GM19043 (cell line): ENCODE data around the gene FBXL19.
"Not testable (repeated sequence)": the region's sequence is repeated elsewhere in the genome, so short reads cannot be mapped to it uniquely, and the experiment has no call there.

ENCODE experiments used
- ATAC-seq: cut with Tn5 transposase; IDR thresholded peaks from one replicate; pipeline ENCODE4 v1.9.1; 2021; ENCODE audit warnings: low read depth; ENCODE audit not compliant: unreplicated experiment

FBXL19 gene, protein sequence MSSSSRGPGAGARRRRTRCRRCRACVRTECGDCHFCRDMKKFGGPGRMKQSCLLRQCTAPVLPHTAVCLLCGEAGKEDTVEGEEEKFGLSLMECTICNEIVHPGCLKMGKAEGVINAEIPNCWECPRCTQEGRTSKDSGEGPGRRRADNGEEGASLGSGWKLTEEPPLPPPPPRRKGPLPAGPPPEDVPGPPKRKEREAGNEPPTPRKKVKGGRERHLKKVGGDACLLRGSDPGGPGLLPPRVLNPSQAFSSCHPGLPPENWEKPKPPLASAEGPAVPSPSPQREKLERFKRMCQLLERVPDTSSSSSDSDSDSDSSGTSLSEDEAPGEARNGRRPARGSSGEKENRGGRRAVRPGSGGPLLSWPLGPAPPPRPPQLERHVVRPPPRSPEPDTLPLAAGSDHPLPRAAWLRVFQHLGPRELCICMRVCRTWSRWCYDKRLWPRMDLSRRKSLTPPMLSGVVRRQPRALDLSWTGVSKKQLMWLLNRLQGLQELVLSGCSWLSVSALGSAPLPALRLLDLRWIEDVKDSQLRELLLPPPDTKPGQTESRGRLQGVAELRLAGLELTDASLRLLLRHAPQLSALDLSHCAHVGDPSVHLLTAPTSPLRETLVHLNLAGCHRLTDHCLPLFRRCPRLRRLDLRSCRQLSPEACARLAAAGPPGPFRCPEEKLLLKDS

DNA sequence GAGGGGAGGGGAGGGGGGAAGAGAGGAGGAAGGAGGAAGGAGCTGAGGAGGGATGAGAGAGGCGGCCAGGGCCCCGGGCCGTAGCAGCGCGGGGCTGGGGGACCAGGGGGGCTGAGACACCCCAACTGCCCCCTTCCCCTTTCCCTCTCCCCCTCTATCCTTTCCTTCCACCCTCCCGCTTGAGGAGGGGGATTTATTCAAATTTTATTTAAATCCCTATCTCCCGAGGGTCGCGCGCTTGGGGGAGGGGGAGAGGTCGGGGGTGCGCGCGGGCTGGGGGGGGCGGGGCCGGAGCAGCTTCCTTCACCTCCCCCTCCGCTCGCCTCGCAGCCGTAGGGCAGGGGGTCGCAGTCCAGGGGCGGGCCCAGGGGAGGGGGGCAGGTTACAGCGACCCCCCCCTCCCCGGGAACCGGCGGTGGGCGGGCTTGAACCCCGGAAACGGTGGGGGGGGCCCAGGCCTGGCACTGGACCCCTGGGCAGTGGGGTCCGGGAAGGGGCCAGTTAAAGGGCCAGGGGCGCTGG lies at the start of gene FBXL19:
FBXL19 (plus strand) TSS at position 19 of the 522 bp plus-strand sequence. CDS start 2,183 bp downstream, outside the sequence.
- ATAC-seq, result no peak

DNA sequence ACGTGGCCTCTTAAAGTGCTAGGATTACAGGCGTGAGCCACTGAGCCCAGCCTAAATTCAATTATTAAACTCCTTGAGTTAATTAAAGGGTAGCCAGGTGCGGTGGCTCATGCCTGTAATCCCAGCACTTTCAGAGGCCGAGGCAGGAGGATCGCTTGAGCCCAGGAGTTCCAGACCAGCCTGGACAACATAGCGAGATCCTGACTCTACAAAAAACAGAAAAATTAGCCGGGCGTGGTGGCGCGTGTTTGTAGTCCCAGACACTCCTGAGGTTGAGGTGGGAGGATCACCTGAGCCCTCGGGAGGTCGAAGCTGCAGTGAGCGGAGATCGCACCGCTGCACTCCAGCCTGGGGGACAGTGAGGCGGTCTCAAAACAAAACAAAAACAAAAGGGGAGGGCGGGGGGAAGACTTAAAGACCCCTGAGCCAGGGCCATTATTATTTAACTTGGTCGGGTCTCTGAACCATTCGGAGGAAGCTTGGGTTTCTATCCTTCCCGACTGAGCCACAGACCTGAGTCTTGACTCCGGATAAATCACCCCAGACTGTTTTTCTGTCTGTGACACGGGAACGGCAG lies 49.0 kb upstream of the FBXL19 start:
- no peak for ATAC-seq

DNA sequence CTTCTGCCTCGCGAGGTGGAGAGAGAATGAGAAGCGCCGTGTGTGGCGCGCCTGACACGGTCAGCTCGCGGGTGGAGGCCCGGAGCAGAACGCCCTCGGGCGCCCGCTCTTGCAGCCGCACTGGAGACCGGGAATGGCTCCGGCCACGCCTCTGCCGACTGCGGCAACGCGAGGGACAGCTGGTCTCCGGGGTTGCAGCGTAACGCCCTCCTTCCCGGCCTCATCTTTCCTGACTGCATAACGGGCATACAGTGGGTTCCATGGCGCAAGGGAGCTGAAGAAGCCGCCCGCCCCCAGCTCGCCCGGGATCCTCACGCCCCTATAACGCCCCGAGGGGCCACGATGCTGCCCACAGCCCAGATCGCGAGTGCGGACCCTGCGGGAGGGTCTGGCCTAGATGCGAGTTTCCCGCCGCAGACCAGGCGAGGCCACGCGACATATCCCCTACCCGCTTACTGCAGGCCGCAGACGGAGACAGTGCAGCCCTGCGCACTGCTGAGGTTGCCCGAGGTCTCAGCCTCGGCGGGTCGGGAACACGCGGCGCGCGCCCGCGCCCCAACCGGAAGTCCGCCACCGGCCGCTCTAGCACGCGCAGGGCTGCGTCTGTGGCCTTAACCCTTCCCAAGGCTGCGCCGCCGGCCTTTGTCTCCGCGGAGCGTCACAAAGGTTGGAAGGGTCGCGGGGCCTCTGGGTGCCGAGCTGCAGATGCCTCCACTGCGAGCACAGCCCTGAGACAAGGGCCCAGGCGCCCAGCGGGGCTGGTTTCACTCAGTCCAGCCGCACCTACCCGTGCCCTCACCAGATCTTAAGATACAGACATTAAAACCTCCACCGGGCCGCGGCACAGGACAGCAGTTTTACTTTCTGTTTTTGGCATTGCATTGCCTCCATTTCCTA lies 48.3 kb upstream of the FBXL19 start:
- peak; percentile 62 for ATAC-seq

DNA sequence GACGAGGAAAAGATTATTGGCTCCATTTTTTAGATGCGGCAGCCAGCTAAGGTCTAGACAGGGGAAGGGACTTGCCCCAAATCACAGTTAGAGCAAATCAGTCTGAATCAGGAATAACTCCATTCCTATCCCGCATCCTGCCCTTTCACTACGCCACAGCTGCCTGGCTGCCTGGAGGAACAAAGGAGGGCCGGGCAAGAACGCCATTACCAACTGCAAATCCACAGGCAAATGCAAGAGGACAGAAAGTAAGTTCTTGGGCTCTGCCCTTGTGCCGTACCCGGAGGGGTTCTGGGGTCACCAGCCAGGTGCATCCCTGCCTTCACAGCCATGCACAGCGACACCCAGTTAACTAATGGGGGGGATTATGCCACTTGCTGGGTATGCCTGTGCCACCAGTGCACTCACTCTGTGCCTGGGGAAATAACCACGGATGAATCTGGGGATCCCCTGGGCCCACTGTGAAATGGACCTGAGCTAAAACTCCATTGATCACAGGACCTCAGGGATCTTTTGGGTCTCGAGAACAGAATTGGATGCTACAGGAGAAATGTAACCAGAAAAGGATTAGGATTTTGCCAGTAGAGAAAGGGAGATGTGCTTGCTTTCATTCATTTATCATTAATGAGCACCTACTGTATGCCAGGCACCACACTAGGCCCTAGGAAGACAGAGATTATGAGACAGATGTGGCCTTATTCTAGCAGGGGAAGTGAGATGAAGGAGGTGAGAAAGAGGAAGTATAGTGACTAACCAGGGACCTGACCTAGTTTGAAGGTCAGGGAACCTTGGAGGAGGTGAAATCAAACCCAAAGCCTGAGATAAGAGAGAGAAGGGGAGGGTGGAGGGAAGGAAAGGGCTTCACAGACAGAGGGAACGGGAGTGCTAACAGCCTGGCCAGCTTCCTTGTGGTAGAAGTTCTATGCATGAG lies 47.2 kb upstream of the FBXL19 start:
- ATAC-seq, result no peak

DNA sequence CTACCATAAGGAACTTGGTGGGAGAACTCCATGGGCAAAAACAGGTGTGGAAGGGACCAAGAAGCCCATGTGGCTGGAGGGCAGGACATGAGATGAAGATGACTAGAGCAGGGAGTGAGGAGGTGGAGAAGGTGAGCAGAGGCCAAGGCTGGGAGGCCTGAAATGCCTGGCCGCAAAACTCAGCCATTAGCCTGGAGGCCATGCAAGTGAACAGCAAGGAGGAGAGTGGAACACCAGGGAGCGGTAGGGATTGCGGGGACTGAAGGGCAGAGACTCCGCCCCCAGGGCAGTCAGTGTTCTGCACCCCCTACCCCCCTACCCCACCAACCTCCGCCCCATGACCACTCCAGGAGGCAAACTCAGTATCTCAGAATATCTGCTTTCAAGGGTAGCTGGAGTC lies 46.5 kb upstream of the FBXL19 start:
- ATAC-seq, result no peak

DNA sequence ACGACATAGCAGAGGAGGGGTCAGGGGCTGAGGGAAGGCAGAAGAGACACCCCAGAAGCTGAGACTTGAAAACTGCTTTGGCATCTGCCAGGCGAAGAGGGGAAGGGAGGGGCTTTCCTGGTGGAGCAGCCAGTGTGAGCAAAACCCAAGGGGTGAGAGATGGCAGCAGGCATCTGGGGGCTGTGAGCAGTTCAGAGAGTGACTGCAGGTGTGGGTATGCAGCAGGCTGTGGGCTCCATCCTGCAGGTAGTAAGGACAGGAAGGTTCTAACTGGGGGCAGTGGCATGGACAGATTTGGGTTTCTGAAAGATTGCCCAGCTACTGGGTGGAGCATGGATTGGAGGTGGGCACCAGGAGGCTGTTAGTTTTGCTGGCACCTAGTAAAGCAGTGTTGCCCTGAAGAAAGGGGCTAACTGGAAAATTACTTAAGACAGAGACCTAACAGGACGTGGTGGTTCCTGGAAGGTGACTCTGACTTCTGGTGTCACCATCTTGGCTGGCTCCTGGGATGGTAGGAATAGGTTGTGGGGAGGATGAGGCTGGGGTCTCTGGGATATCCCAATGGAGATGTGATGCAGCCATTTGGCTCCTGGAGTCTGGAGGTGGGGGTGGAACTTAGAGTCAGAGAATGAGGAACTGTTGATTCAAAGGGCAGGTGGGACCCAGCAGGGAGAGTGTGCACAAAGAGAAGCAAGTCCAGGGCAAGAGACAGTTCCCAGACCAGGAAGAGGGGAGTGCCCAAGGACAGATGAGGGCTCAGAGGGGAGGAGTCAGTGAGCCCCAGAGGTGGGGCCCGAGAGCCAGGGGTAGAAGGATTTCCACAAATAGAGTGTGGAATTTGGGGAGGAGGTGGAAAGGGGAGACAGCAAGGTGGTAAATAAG lies 40.7 kb upstream of the FBXL19 start:
- no peak for ATAC-seq

DNA sequence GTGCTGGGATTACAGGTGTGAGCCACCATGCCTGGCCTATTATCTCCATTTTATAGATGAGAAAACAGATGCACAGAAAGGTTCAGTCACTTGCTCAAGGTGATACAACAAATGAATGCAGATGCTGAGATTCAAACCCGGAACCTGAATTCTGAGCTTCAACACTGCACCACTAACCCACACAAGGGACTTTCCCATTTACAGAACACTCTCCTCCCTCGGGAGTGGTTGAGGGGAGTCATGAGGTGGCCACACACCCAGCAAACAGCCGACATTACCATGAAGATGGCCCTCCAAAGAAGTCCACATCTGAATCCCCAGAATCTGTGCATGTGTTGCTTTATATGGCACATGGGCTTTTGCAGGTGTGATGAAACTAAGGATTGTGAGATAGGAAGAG lies 38.6 kb upstream of the FBXL19 start:
- ATAC-seq, result no peak

DNA sequence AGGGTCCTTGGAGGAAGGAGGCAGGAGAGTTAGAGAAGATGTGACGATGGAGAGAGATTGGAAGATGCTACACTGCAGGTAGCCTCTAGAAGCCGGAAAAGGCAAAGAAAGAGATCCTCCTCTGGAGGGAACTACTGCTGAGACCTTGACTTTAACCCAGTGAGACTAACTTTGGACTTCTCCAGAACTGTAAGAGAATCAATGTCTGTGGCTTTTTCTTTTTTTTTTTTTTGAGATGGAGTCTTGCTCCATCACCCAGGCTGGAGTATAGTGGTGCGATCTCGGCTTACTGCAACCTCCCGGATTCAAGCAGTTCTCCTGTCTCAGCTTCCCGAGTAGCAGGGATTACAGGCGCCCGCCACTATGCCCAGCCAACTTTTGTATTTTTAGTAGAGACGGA lies 38.2 kb upstream of the FBXL19 start:
- no peak for ATAC-seq

DNA sequence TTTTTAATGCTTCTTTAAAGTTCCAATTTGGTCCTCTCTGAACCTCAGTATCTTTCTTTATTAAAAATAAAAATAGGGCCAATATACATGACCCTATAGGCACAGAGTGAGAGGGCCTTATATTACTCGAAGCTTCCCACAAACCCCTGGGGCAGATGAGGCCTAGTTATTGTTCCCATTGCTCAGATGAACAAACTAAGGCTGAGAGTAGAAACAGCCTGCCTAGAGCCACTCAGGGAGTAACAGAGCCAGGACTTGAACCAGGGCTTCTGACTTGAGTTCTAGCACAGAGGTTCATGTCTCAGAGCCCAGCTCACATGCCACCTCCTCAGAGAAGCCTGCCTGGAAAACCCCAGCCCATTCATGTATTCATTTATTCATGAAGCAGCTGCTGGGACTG lies 37.2 kb upstream of the FBXL19 start:
- no peak for ATAC-seq

DNA sequence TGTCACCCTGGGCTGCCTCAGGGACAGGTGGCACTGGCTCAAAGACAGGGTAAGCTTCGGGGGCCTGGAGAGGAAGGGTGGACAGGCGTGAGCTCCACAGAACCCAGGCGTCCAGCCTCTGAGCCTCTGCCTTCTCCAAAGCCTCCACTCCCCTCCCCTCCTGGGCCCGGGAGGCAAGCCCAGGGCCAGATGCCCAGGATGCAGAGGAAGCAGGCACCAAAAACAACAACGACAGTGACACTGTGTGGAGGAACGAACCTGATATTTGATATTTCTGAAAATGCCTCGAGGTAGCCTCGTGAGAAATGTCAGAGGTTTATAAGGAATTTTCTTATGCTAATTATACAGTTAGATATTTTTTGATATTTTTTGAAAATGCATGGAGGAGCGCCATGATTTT lies 35.4 kb upstream of the FBXL19 start:
- ATAC-seq, result no peak

DNA sequence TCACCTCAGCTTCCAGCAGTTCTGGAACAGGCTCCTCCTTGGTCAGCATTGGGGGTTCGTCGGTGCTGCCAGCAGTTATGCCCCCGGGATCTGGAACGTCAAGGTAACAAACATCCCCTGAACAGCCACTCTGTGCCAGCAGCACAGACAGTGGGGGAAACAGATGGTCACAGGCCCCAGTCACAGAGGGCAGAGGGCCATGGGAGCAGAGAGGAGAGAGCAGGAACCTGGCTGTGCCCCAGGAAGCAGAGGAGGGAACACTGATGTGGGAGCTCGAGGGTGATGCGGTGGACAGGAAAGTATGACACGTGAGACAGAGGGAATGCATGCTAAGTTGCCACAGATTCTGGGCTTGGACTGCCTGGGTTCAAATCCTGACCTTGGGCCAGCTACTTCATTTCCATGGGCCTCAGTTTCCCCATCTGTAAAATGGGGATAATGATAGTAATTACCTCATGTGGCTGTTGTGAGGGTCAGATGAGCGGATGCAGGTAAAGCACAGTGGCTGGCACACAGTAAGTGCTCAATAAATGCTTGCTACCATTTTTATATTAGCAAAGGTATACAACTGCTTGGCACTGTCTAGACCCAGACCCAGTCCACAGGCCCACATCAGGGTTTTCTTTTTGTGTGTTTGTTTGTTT lies 34.4 kb upstream of the FBXL19 start:
- no peak for ATAC-seq

DNA sequence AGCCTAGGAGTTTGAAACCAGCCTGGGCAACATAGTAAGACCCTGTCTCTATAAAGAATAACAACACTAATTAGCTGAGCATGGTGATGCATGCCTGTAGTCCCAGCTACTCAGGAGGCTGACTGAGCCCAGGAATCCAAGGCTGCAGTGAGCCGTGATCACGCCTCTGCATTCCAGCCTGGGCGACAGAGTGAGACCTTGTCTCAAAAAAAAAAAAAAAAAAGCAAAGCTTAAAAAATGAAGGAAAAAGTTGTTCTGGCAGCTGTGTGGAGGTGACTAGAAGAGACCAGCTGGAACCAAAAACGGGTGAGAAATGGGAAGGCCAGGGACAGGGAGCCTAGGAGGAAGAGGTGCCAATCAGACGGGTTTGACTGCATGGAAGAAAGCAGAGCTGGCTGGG lies 33.7 kb upstream of the FBXL19 start:
- no peak for ATAC-seq

DNA sequence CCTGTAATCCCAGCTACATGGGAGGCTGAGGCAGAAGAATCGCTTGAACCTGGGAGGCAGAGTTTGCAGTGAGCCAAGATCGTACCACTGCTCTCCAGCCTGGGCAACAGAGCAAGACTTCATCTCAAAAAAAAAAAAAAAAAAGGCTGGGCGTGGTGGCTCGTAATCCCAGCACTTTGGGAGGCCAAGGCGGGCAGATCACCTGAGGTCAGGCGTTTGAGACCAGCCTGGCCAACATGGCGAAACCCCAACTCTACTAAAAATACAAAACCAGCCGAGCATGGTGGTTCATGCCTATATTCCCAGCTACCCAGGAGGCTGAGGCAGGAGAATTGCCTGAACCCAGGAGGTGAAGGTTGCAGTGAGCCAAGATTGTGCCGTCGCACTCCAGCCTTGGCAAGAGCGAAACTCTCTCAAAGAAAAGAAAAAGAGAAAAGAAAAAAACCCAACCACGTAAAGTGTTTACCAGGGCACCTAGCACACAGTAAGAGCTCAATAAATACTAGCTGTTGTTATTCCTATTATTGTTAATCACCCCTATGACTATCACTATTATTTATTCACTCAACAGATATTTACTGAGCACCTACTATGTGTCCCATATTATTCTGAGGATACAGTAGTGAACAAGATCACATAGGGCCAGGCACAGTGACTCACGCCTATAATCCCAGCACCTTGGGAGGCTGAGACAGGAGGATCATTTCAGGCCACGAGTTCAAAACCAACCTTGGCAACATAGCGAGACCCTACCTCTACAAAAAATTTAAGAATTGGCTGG lies 32.1 kb upstream of the FBXL19 start:
- ATAC-seq, result not testable (repeated sequence)

DNA sequence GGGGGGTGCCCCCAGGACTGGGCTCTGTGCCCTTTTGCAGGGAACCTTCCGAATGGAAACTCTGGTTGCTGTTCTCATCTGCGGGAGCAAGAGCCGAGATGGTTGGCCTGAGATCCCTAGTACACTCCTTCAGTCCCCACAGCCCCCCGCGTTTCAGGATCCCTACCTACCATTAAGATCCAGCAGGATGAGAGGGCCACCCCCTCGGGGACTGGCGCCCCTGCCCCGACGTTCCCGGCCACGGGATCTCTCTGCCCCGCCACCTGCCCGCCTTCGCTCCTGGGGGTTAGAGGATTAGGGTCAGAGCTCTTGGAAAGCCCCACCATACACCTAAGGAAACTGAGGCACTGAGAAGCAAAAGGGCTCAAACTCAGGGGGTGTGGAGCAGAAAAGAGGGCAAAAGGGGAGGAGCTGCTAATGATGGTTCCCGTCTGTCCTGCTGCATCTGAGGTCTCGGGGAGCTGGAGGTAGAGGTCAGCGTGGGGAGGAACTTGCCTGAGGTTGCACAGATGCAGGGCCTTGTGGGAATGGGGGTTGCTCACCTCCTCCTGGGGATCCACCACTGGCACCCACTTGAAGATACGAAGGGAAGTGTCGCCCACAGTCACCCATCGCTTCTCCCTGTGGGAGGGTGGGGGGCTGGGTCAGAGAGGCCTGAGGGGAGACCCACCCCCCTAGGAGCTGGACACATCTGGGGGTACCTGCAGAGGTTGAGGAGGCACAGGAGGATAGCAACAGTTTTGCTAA lies 30.5 kb upstream of the FBXL19 start:
- no peak for ATAC-seq

DNA sequence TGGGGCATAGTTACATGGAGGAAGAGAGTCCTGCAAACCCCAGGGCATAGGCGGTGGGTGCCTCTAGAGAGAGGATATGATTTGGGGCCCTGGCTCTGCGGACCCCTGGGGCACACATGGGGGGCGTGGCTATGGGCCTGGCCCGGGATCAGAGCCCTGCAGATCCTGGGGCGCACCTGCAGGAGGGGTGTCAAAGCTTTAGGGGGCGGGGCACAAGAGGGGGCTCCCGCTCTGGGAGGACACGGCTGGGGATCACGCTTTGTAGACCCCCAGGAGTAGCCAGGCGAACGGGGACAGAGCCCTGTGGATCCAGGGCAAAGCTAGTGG lies 30.0 kb upstream of the FBXL19 start:
- ATAC-seq, result no peak

DNA sequence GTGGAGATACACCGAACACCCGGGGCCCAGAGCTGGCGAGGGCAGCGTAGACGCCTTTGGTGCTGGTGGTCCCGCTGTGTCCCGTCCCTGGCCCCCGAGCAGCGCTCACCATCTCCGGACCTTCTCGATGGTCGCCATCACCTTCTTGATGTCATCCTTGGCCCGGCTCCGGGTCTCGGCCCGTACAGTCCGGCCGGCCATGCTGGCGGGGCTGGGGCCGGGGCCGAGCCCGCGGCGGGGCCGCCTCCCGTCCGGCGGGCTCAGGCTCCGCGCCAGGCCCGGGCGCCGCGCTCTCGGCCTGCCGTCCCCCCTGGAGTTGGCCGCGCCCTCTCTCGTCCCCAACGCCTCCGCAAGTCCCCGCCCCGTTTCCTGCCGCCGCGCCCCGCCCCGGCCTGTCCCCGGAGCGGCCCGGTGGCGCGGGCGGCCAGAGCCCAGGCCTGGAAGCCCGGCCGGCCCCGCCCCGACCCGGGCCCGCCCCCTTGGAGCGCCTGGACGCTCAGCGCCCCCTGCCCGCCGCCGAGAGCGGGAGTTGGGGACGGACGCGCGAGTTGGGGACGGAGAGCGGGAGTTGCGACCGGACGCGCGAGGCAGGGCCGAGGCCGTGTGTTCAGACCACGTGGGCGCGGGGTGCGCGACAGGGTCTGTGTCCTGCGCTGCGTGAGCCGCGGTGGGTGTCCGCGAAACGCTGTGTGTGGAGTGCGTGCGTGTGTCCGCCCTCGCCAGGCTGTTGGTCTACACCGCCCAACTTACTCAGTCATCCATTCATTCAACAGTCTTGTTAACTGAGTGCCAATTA lies 29.4 kb upstream of the FBXL19 start, which contains the start of gene BCL7C:
BCL7C (minus strand) TSS at position 334 of the 796 bp plus-strand sequence; CDS start at position 201, 133 bp downstream.
- peak; percentile 60 for ATAC-seq
